Esophagus mucosa (tissue), 1 donor: ENCODE data around the gene TRPM6. TPM values are rescaled to one million over a fixed set of nuclear protein-coding genes. Genes with fewer than 3 reads are reported as not detected.

Source experiments
- ATAC-seq: fragments of 200-7000 bp; cut with Tn5 transposase; one replicate; pipeline ENCODE4 v1.9.1; 2020
- total RNA-seq: library from RNA; stranded (reverse); gene quantifications from one replicate; pipeline ENCODE4 v1.2.4, GENCODE V29; 2023
- donor health status: DM: yes; HTN: yes; CAD: no.

Gene TRPM6
- total RNA-seq, 1 donor from 2014 or later = 1.2 TPM

- no peak for ATAC-seq
Measured at GRCh38 chr9:74718709-74719108, 169.0 kb downstream of the TRPM6 start.

DNA sequence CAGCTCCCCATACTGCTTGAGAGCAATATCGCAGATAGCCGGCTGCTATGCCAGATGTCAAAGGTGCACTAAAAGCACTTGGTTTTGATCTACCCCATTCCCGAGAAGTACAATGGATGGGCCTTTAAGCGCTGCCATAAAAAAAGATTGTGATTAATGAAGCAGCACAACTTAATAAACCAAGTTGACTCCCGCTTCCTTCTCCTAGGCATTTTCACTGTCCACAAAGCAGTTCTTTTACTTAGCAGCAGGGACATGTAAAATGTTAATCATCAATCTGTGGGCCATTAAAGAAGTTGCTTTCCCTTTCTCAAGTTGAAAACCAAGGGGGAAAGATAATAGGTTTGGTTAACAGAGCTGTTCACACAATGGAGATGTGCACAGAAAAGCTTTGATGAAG, 176.4 kb downstream of the TRPM6 start:
- no peak for ATAC-seq

GRCh38 chr9:74697535-74697934, 190.2 kb downstream of the TRPM6 start:
- no peak for ATAC-seq

- ATAC-seq = no peak
Measured at GRCh38 chr9:74696520-74696919, 191.2 kb downstream of the TRPM6 start.

DNA sequence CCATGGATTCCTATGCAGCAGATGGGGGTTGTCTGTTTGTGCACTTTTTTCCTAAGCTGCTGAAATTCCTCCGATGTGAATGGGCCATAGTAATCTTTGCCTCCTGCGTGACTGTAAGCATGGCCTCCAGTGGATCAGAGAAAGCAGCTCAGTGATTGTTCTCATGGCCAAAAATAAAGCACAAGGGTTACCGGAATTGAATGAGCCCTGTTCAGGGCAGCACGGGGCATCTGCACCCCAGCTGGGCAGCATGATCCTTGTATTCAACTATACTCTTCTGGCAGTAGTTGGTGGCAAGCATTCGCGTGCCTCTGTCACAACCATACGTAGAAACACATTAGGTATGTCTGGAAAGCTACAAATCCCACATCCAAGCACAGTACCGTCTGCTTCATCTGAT, 196.7 kb downstream of the TRPM6 start:
- no peak for ATAC-seq

GRCh38 chr9:74683322-74683721, 204.4 kb downstream of the TRPM6 start:
- ATAC-seq = no peak

GRCh38 chr9:74681906-74682305, 205.8 kb downstream of the TRPM6 start:
- no peak for ATAC-seq

- ATAC-seq = no peak
Measured at GRCh38 chr9:74674077-74674476, 213.6 kb downstream of the TRPM6 start.

Other genes with a start within 250 kb of the TRPM6 start
- gene C9orf40, start 65.0 kb upstream of the TRPM6 start, total RNA-seq = 3.7 TPM
- gene CARNMT1, start 140.4 kb upstream of the TRPM6 start, total RNA-seq = 17.5 TPM
- gene NMRK1, start 200.2 kb upstream of the TRPM6 start, total RNA-seq = 42.4 TPM
- gene OSTF1, start 200.6 kb upstream of the TRPM6 start, total RNA-seq = 114 TPM